ENCODE data around the gene NASP.

Gene NASP

GRCh38 chr1:45569571-45569961 lies 14.3 kb upstream of the NASP start:
- DNase-seq (ENCODE audit: low read depth): no peak
- TF ChIP-seq, protein P1, sequence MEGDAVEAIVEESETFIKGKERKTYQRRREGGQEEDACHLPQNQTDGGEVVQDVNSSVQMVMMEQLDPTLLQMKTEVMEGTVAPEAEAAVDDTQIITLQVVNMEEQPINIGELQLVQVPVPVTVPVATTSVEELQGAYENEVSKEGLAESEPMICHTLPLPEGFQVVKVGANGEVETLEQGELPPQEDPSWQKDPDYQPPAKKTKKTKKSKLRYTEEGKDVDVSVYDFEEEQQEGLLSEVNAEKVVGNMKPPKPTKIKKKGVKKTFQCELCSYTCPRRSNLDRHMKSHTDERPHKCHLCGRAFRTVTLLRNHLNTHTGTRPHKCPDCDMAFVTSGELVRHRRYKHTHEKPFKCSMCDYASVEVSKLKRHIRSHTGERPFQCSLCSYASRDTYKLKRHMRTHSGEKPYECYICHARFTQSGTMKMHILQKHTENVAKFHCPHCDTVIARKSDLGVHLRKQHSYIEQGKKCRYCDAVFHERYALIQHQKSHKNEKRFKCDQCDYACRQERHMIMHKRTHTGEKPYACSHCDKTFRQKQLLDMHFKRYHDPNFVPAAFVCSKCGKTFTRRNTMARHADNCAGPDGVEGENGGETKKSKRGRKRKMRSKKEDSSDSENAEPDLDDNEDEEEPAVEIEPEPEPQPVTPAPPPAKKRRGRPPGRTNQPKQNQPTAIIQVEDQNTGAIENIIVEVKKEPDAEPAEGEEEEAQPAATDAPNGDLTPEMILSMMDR (IDR thresholded peaks at IDR 0.05; ENCODE audit: low read depth, low read length, missing control alignments): no peak
- H3K4me3 ChIP-seq (ENCODE audit: low read depth, low read length): no peak overlapping the region

- peak; percentile 59 for DNase-seq (ENCODE audit: low read depth)
- TF ChIP-seq, protein P1 (IDR thresholded peaks at IDR 0.05; ENCODE audit: low read depth, low read length, missing control alignments): peak; percentile 99
- no peak overlapping the region for H3K4me3 ChIP-seq (ENCODE audit: low read depth, low read length)
Measured at GRCh38 chr1:45569962-45570581, 13.8 kb upstream of the NASP start.

- DNase-seq (ENCODE audit: low read depth): no peak
- TF ChIP-seq, protein P1 (IDR thresholded peaks at IDR 0.05; ENCODE audit: low read depth, low read length, missing control alignments): no peak
Measured at GRCh38 chr1:45570631-45571030, 13.2 kb upstream of the NASP start.

DNA sequence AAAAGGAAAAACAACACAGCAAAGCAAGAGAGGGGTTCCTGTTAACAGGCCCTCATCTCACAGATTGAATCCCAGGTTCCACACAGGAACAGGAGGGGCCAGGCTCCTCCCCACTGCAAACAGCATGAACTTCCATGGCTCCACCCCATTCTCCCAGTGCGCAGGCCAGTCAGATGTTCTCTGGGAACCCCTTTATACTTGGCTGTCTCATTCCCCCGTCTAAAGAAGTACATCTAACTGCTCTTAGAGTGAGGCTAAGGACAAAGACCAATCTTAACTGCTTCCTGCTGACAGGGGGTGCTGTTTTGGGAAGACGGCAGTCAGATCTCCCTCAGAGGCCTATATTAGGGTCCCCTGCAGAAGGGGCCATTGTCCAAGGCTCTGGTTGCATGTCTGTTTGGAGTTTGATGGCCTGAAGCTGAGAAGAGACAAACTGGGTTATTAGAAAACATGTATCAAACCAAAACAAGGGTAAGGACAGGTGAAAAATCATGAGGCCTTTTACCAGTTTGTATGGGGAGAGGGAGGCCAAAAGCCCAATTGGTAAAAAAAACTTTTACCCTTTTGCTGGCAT lies 10.5 kb upstream of the NASP start:
- TF ChIP-seq, protein P1 (IDR thresholded peaks at IDR 0.05; ENCODE audit: low read depth, low read length, missing control alignments): no peak
- H3K4me3 ChIP-seq (ENCODE audit: low read depth, low read length): no peak overlapping the region
- DNase-seq (ENCODE audit: low read depth): no peak

More at GRCh38 chr1:45570631-45571030, 13.2 kb upstream of the NASP start:
- H3K4me3 ChIP-seq (ENCODE audit: low read depth, low read length): no peak overlapping the region

DNA sequence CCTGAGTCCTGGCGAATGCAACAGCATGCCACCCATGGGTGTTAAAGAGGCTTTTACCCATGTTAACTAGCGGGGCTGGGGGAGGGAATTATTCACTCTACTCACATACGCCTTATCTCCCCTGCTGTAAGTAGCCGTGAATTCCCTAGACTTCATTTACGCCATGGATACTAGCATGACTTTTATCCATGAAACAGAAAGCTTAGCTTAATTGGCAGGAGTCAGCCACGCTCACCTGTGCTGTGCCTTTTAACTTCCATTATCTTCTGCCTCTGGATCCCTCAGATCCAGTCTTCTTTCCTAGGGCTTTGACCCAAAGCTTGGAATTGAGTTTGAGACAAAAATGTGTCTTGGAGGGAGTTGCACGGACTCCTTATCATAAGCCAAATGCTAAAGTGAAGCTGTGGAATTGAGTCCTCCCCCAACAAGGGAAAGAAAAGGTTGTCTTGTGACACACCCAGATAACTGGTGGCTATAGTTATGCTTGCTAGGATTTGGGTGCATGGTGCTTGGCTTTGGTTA lies 9.7 kb upstream of the NASP start:
- no peak for DNase-seq (ENCODE audit: low read depth)
- H3K4me3 ChIP-seq (ENCODE audit: low read depth, low read length): no peak overlapping the region
- TF ChIP-seq, protein P1 (IDR thresholded peaks at IDR 0.05; ENCODE audit: low read depth, low read length, missing control alignments): no peak

- peak; percentile 97 for DNase-seq (ENCODE audit: low read depth)
- TF ChIP-seq, protein P1 (IDR thresholded peaks at IDR 0.05; ENCODE audit: low read depth, low read length, missing control alignments): no peak
- H3K4me3 ChIP-seq (ENCODE audit: low read depth, low read length): peak overlapping the region; percentile 84
Measured at GRCh38 chr1:45583264-45583665, 576 bp upstream of the NASP start.

Measured in GM12864 (cell line).